A549 (cell line): ENCODE results near the gene HSD17B2.

Experiments
- POLR2A ChIP-seq: IDR thresholded peaks from 2 replicates; pipeline ENCODE4 v1.6.1; 2012; ENCODE audit warnings: mild to moderate bottlenecking, low read length
- TF ChIP-seq, protein P1 (sequence below): fragments of 250-450 bp; sonication (Bioruptor Pico); IDR thresholded peaks from 2 replicates; pipeline ENCODE4 v1.5.0; 2021; ENCODE audit warnings: mild to moderate bottlenecking, moderate library complexity, borderline replicate concordance
- TF ChIP-seq, protein P2 (sequence below): fragments of >200 bp; sonication (Bioruptor Twin); formaldehyde crosslinking; IDR thresholded peaks from 3 replicates; pipeline ENCODE4 v1.6.1; 2016
- TF ChIP-seq, protein P3 (sequence below): fragments of 450-650 bp; IDR thresholded peaks from 2 replicates; pipeline ENCODE4 v1.6.1; 2014; ENCODE audit warnings: antibody characterized with exemption
- TF ChIP-seq, protein P4 (sequence below): IDR thresholded peaks from 2 replicates; pipeline ENCODE4 v1.6.1; 2012; ENCODE audit warnings: low read depth, borderline replicate concordance

DNA sequence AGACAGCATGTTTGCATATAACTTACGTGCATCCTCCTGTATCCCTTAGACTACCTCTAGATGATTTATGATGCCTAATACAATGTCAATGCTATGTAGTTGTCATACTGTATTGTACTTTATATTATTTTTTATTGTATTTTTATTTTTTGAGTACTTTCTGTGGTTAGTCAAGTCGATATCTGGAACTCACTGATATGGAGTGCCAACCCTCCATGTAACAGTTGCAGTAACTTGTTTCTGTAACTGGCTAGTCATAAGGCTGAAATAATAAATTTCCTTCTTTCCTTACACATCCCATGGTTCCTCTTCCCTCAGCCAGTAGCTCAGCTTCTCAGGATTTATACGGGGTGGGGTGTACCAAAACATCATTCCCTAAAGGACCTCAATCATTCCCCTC is 111.5 kb downstream of the HSD17B2 start:
- TF ChIP-seq, protein P1, sequence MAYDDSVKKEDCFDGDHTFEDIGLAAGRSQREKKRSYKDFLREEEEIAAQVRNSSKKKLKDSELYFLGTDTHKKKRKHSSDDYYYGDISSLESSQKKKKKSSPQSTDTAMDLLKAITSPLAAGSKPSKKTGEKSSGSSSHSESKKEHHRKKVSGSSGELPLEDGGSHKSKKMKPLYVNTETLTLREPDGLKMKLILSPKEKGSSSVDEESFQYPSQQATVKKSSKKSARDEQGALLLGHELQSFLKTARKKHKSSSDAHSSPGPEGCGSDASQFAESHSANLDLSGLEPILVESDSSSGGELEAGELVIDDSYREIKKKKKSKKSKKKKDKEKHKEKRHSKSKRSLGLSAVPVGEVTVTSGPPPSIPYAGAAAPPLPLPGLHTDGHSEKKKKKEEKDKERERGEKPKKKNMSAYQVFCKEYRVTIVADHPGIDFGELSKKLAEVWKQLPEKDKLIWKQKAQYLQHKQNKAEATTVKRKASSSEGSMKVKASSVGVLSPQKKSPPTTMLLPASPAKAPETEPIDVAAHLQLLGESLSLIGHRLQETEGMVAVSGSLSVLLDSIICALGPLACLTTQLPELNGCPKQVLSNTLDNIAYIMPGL (CRISPR knock-in tag) = no peak
- TF ChIP-seq, protein P2, sequence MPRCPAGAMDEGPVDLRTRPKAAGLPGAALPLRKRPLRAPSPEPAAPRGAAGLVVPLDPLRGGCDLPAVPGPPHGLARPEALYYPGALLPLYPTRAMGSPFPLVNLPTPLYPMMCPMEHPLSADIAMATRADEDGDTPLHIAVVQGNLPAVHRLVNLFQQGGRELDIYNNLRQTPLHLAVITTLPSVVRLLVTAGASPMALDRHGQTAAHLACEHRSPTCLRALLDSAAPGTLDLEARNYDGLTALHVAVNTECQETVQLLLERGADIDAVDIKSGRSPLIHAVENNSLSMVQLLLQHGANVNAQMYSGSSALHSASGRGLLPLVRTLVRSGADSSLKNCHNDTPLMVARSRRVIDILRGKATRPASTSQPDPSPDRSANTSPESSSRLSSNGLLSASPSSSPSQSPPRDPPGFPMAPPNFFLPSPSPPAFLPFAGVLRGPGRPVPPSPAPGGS = no peak
- TF ChIP-seq, protein P3, sequence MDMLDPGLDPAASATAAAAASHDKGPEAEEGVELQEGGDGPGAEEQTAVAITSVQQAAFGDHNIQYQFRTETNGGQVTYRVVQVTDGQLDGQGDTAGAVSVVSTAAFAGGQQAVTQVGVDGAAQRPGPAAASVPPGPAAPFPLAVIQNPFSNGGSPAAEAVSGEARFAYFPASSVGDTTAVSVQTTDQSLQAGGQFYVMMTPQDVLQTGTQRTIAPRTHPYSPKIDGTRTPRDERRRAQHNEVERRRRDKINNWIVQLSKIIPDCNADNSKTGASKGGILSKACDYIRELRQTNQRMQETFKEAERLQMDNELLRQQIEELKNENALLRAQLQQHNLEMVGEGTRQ = no peak
- TF ChIP-seq, protein P4, sequence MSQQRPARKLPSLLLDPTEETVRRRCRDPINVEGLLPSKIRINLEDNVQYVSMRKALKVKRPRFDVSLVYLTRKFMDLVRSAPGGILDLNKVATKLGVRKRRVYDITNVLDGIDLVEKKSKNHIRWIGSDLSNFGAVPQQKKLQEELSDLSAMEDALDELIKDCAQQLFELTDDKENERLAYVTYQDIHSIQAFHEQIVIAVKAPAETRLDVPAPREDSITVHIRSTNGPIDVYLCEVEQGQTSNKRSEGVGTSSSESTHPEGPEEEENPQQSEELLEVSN = no peak
- no peak for TF ChIP-seq POLR2A
